GM19238 (cell line): ENCODE measurements around the gene TRIM58.

Source experiments
- DNase-seq: peaks from one replicate; pipeline ENCODE4 v3.0.0; 2011; ENCODE audit warnings: low spot score; ENCODE audit not compliant: insufficient read length

Gene TRIM58

GRCh38 chr1:247884797-247885413, 27.9 kb downstream of the TRIM58 start:
- DNase-seq, result no peak

GRCh38 chr1:247895163-247895637, 38.2 kb downstream of the TRIM58 start, which contains the start of gene OR2W3:
Gene OR2W3, plus strand, starts transcription at chr1:247895587. Its CDS starts 0 bp downstream, at chr1:247895587.
- no peak for DNase-seq

- no peak for DNase-seq
Measured at GRCh38 chr1:247895976-247896375, 39.0 kb downstream of the TRIM58 start.

- no peak for DNase-seq
Measured at GRCh38 chr1:247904122-247904521, 47.1 kb downstream of the TRIM58 start.

GRCh38 chr1:247905181-247905580, 48.2 kb downstream of the TRIM58 start:
- no peak for DNase-seq

GRCh38 chr1:247905910-247906503, 49.0 kb downstream of the TRIM58 start:
- DNase-seq, result no peak

- no peak for DNase-seq
Measured at GRCh38 chr1:247906504-247907047, 49.6 kb downstream of the TRIM58 start.

GRCh38 chr1:247908766-247909165, 51.8 kb downstream of the TRIM58 start:
- no peak for DNase-seq

GRCh38 chr1:247913786-247914185, 56.8 kb downstream of the TRIM58 start:
- DNase-seq, result no peak

GRCh38 chr1:247914941-247915662, 58.1 kb downstream of the TRIM58 start:
- no peak for DNase-seq

- DNase-seq, result no peak
Measured at GRCh38 chr1:247919952-247920351, 63.0 kb downstream of the TRIM58 start, which contains the start of gene OR2T8. Gene OR2T8, plus strand, starts transcription at chr1:247920252. Its CDS starts 766 bp downstream, at chr1:247921018.

- DNase-seq, result no peak
Measured at GRCh38 chr1:247923941-247924340, 67.0 kb downstream of the TRIM58 start.

- no peak for DNase-seq
Measured at GRCh38 chr1:247924868-247925267, 67.9 kb downstream of the TRIM58 start, which contains the start of gene OR2AJ1. Gene OR2AJ1, plus strand, starts transcription at chr1:247924889. Its CDS starts 8,880 bp downstream, at chr1:247933769.
